Endodermal cell (in vitro differentiated cells): ENCODE data around the gene NTRK2. TPM values are rescaled to one million over a fixed set of nuclear protein-coding genes. Genes with fewer than 3 reads are reported as not detected.

ENCODE experiments used
- DNase-seq: peaks from one replicate; pipeline ENCODE4 v3.0.0-alpha.2; 2017
- H3K27ac ChIP-seq: 2 replicates; pipeline ENCODE4 v1.5.1; 2013; ENCODE audit warnings: mild to moderate bottlenecking, low read depth, low read length, moderate library complexity
- H3K27me3 ChIP-seq: 2 replicates; pipeline ENCODE4 v1.6.1; 2013; ENCODE audit warnings: mild to moderate bottlenecking, low read length, moderate library complexity; ENCODE audit not compliant: insufficient read depth, control insufficient read depth, poor library complexity, severe bottlenecking
- H3K36me3 ChIP-seq: 2 replicates; pipeline ENCODE4 v1.7.0; 2013; ENCODE audit warnings: mild to moderate bottlenecking, low read length, moderate library complexity; ENCODE audit not compliant: control insufficient read depth, insufficient read depth
- H3K4me1 ChIP-seq: one replicate; pipeline ENCODE4 v1.7.0; 2013; ENCODE audit warnings: low read length; ENCODE audit not compliant: control insufficient read depth, insufficient read depth
- H3K4me3 ChIP-seq: 2 replicates; pipeline ENCODE4 v1.5.1; 2013; ENCODE audit warnings: mild to moderate bottlenecking, low read length, moderate library complexity
- H3K9ac ChIP-seq: 2 replicates; pipeline ENCODE4 v1.6.1; 2013; ENCODE audit warnings: mild to moderate bottlenecking, low read length, moderate library complexity; ENCODE audit not compliant: poor library complexity, severe bottlenecking; ENCODE audit errors: extremely low read depth
- H3K9me3 ChIP-seq: 2 replicates; pipeline ENCODE4 v1.6.1; 2013; ENCODE audit warnings: mild to moderate bottlenecking, low read length, moderate library complexity; ENCODE audit not compliant: control insufficient read depth
- H3K27ac Mint-ChIP-seq: 2 replicates; pipeline ENCODE4 v1.8.0; 2020; ENCODE audit warnings: mixed read lengths
- H3K27me3 Mint-ChIP-seq: 2 replicates; pipeline ENCODE4 v1.8.0; 2021; ENCODE audit warnings: mild to moderate bottlenecking, mixed read lengths; ENCODE audit not compliant: insufficient read depth
- H3K36me3 Mint-ChIP-seq: 2 replicates; pipeline ENCODE4 v1.8.0; 2020; ENCODE audit warnings: low read depth, mixed read lengths
- H3K4me1 Mint-ChIP-seq: 2 replicates; pipeline ENCODE4 v1.8.0; 2020; ENCODE audit warnings: mixed read lengths
- H3K4me3 Mint-ChIP-seq: 2 replicates; pipeline ENCODE4 v1.8.0; 2020; ENCODE audit warnings: mild to moderate bottlenecking, moderate library complexity, mixed read lengths
- H3K9me3 Mint-ChIP-seq: 2 replicates; pipeline ENCODE4 v1.8.0; 2020; ENCODE audit warnings: mild to moderate bottlenecking, mixed read lengths
- CTCF ChIP-seq: fragments of 200-600 bp; sonication (generic); conservative IDR thresholded peaks from 2 replicates; pipeline ENCODE4 v1.5.0; 2021; ENCODE audit warnings: antibody characterized with exemption, mild to moderate bottlenecking
- WGBS, 2 experiments: methylation state at CpG; one replicate each; pipeline versions ENCODE4 v1.1.5 to v1.1.7; 2013; ENCODE audit warnings: missing lambda C conversion rate in 2 of 2, mixed read lengths in 1 of 2; ENCODE audit not compliant: insufficient coverage in 1 of 2, insufficient read length in 1 of 2; 5-methylcytosine and 5-hydroxymethylcytosine counted together
- total RNA-seq, 2 donors: library from RNA; stranded (reverse); fragmentation: NEBNext Ultra II Directional in 1 of 2; extraction: Animal tissue kit (Norgen Biotek cat#: 25700) in 1 of 2; gene quantifications; 2 replicates in 1 of 2; 3 replicates in 1 of 2; pipeline ENCODE4 v1.2.1, GENCODE V29; 2021

Gene NTRK2
- total RNA-seq, 2 donors from 2014 or later: 0.09 to 0.18 TPM

GRCh38 chr9:84647699-84648098 lies 21.8 kb upstream of the NTRK2 start:
- no peaks in the 10 kb centered on the region for H3K36me3 ChIP-seq
- H3K4me3 ChIP-seq: no peak overlapping the region
- Mint-ChIP-seq H3K4me1 (no peaks in the 10 kb centered on the region), H3K27ac (no peak overlapping the region), H3K36me3 (no peaks in the 10 kb centered on the region), H3K27me3 (peaks cover 5% of the 10 kb centered on the region), H3K9me3 (no peaks in the 10 kb centered on the region), H3K4me3 (no peak overlapping the region)
- WGBS, 2 experiments: 95 to 100% methylated on average over 3 of the region's 3 CpGs
- no peaks in the 10 kb centered on the region for H3K4me1 ChIP-seq
- H3K27ac ChIP-seq: no peak overlapping the region
- H3K9ac ChIP-seq: no peak overlapping the region
- no peak for TF ChIP-seq CTCF
- DNase-seq: no peak
- H3K27me3 ChIP-seq: no peaks in the 10 kb centered on the region
- H3K9me3 ChIP-seq: no peaks in the 10 kb centered on the region

- DNase-seq: no peak
- no peaks in the 10 kb centered on the region for H3K27me3 ChIP-seq
- H3K27me3 Mint-ChIP-seq: peaks cover 8% of the 10 kb centered on the region
- TF ChIP-seq CTCF: no peak
- H3K27ac ChIP-seq: no peak overlapping the region
- H3K36me3 ChIP-seq: no peaks in the 10 kb centered on the region
- no peak overlapping the region for H3K4me3 Mint-ChIP-seq
- H3K4me3 ChIP-seq: no peak overlapping the region
- H3K4me1 Mint-ChIP-seq: no peaks in the 10 kb centered on the region
- no peak overlapping the region for H3K9ac ChIP-seq
- no peaks in the 10 kb centered on the region for H3K9me3 ChIP-seq
- H3K4me1 ChIP-seq: no peaks in the 10 kb centered on the region
- H3K27ac Mint-ChIP-seq: no peak overlapping the region
- H3K36me3 Mint-ChIP-seq: no peaks in the 10 kb centered on the region
- WGBS, 2 experiments: 84 to 89% methylated on average over 3 to 4 of the region's 4 CpGs
- no peaks in the 10 kb centered on the region for H3K9me3 Mint-ChIP-seq
Observed at GRCh38 chr9:84652496-84653120, 16.9 kb upstream of the NTRK2 start.

- TF ChIP-seq CTCF: no peak
- Histone ChIP-seq H3K9me3 (no peaks in the 10 kb centered on the region), H3K4me3 (no peak overlapping the region), H3K4me1 (no peaks in the 10 kb centered on the region), H3K9ac (no peak overlapping the region), H3K36me3 (no peaks in the 10 kb centered on the region), H3K27ac (no peak overlapping the region), H3K27me3 (no peaks in the 10 kb centered on the region)
- peaks cover 9% of the 10 kb centered on the region for H3K27me3 Mint-ChIP-seq
- H3K36me3 Mint-ChIP-seq: no peaks in the 10 kb centered on the region
- H3K4me1 Mint-ChIP-seq: no peaks in the 10 kb centered on the region
- no peak for DNase-seq
- H3K9me3 Mint-ChIP-seq: no peaks in the 10 kb centered on the region
- no peak overlapping the region for H3K27ac Mint-ChIP-seq
- 91 to 100% methylated on average over 3 to 5 of the region's 5 CpGs for WGBS, 2 experiments
- no peak overlapping the region for H3K4me3 Mint-ChIP-seq
Observed at GRCh38 chr9:84655447-84655846, 14.1 kb upstream of the NTRK2 start.
